NCI-H187 treated with DMSO at 0.1 percent for 48 hours (cell line): ENCODE measurements around the gene TLL1.
A peak's percentile ranks its signal among the peaks of the same experiment; 100 is the strongest.

Experiments used
- DNase-seq: peaks from one replicate; lab custom pipeline; 2025; lab: John Stamatoyannopoulos, UW

The TLL1 gene

DNA sequence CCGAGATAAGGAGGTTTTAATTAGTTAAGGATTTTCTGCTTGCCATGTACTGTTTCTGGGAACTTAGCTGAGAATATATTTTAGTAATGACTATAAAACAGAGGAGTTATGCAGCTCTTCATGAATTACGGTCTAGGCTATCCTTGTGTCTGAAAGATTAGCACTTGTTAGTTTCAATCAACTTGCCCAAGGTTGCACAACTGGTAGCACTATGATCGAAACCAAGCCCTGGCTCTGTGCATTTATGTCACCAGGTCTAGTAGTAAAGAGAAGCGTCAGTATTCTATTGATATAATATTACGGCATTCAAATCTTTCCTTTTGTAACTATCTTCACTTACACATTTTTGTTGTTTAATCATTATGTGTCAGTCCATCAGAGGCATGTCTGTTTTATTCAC, 176.0 kb downstream of the TLL1 start:
- DNase-seq, result no peak

DNA sequence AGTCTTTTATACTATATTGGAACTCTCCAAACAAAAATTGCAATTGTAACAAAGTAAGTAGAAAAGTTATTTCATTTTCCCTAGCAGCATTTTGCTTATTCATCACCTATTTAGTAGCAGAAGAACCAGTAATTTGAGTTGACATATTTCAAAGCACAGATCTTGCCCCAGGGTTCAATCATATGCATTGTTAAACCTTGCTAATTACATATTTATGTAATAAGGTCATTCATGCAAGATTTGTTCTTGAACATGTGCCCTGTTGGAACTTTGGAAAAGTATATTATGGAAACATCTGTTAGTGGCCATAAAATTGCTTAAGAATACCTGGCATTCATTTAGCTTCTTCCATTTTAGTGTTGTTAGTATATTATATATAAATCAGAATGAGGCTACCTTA, 191.7 kb downstream of the TLL1 start:
- DNase-seq, result no peak

DNA sequence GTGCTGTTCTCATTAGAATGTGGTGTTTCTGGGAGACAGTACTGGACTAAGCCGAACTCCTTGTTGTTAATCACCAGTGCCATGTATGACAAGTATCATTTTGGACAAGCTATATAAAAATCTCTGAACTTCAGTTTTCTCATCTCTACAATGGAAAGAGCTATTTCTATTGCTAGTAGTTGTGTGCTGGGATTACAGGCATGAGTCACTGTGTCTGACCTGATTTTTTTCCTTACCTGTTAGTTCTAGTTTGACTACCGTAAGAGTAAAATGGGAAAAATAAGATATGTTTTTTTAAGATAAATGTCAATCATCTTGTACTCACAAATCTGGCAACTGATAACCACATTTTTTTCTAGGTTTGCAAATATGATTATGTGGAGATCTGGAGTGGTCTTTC, 192.3 kb downstream of the TLL1 start:
- no peak for DNase-seq

DNA sequence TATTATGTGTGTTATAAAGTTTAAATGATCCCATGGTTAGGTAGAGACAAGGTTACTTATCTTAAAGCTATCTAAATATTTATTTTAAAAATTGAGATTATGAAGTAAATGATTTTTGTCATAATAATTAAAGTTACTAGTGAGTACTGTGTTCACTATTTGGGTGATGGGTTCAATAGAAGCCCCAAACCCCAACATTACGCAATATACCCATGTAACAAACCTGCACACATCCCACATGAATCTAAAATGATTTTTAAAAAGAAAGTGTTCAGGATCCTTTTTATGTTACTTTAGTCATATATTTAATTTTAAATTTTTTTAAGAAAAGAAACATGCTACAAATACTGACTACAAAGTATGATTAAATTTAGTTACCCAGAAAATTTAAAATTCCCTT, 193.9 kb downstream of the TLL1 start:
- DNase-seq, result no peak

DNA sequence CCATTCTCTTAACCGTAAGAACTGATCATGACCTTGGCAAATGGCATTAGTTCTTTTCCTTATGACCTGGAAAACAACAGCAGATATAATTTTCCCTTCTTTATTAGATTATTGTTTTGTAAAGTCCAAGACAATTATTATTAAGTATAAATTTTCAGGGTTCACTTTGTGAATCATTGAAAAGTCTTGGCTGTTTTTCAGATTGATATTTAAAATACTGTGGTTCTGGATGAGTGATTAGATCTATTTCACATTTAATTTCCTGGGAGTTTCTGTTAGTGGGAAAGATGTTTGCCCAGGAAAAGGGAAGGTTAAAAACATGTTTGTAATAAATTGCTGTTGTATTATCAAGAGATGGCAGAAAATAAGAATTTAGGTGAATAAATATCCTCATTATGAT, 194.9 kb downstream of the TLL1 start:
- no peak for DNase-seq

DNA sequence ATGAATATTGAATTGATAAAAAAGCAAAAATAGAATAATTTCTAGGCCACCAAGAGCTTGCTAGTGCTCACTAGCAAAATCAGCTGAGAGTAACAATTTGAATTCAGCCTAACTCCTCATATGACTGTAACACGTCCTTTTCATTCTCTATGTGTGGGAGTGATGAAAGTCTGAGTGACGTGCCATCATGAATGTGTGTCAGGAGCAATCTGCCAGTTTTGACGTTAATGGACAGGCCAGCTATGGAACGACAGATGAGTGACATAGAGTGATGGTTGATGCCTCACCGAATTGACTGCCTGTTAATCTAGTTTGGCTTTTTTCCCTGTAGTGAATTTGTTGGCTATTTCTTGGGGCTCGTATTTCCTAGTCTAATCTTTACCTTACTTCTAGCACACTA, 200.7 kb downstream of the TLL1 start:
- DNase-seq, result no peak

DNA sequence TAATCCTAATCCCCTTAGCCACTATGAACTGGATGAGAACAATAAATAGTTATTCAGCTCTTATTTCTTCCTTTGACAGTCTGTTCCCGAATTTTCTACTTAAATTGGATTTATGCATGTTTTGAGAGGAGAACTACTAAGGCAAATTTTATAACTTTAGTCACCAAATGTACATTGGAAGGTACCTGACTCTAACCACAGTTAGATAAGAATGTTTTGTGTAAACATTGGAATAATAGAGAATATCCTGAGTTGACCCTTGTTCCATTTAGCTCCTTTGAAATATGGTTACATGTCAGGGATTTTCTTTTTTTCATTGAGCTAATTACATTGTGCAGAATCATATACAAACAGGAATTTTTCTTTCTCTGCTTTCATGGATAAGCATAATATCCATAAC, 202.6 kb downstream of the TLL1 start:
- DNase-seq, result no peak

DNA sequence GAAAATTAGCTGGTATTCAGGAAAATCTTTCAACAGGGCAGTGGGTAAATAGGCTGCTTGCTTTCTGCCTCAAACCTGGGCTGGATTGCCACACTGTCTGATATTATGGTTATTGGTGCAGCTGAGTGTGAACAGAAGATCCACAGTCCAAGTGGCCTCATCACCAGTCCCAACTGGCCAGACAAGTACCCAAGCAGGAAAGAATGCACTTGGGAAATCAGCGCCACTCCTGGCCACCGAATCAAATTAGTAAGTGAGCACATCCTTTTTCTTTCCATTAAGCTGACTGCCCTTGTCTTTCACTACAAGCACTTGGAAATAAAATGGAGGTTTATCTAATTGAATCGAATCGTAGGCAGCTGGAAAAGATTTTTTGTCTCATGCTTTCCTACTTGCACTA, 204.7 kb downstream of the TLL1 start:
- DNase-seq, result no peak

DNA sequence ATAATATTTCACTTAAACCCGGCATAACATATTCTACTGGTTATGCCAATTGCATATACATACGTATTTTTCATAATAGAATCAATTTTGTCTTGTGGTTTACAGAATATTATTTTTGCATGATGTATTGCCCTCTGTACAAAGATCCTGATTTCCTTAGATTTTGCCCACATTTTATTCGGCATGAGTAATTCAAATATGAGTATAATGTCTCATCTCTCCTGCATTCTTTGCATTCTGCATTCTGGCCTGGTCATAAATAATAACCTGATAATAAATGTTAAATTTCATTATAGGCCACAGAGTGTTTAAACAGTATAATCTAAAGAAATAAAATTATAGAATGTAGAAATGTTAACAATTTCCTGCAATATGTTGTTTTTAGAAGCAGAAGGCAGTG, 205.3 kb downstream of the TLL1 start:
- DNase-seq, result no peak

DNA sequence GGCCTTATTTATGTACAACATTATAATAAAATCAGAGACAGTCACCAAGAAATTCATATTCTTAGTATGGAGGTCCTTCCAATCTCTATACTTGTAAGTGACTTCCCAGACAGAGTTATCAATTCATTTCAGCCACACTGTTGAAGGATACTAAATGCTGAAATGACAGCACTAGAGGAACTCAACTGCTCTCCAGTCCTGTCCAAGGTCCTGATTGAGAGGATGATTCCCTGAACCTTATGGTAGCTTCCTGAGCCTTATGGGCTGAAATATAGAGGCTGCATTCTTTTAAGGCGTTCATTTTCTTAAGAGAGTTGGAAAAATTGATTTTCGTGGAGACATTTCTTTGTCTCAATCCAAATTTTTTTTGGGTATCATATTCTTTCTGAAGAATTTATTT, 205.9 kb downstream of the TLL1 start:
- DNase-seq, result no peak

DNA sequence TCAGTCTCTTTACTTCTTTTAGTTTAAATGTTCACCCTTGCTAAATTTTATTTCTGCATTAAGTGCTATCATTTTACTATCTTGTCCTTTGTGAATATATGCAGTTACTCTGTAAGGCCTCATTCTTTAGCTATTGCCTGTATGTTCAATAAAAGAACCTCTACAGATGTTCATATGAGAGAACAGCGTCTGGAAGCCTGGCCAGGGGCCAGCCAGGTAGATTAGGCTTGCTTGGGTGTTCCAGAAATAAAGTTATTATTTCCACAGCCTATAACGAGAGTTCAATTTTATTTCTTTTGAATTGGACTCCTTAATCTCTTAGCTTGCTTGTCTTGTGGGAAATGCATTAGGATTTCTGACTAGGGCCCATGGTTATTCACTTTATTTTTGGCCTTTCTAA, 214.5 kb downstream of the TLL1 start:
- no peak for DNase-seq

DNA sequence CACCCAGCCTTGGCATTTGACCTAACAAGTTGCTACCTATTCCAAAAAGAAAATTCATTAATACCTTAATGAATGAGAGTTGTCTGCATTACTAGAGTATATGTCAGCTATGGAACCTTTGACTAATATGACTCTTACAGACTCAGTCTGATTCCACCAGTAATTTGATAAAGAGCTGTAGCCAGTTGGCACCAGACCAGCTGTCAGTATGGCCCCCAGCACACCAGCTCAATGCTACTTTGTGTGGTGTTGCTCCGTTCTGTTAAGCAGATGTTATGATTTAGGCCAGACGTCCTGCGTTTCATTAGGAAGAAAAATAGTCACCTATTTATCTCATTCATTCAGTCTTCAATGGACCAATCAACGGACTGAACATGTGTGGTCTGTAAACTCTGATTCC, 215.5 kb downstream of the TLL1 start:
- no peak for DNase-seq

DNA sequence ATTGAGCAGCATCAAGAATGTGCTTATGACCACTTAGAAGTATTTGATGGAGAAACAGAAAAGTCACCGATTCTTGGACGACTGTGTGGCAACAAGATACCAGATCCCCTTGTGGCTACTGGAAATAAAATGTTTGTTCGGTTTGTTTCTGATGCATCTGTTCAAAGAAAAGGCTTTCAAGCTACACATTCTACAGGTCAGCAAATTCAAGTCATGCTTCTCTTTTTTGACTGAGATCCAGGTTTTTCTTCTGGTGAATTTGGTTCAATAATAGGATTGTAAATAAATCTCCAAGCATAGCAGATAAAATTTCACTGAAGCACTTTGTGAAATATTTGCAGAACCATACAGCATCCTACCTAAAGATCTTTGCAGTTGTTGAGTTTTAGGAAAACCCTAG, 218.1 kb downstream of the TLL1 start:
- DNase-seq, result no peak

DNA sequence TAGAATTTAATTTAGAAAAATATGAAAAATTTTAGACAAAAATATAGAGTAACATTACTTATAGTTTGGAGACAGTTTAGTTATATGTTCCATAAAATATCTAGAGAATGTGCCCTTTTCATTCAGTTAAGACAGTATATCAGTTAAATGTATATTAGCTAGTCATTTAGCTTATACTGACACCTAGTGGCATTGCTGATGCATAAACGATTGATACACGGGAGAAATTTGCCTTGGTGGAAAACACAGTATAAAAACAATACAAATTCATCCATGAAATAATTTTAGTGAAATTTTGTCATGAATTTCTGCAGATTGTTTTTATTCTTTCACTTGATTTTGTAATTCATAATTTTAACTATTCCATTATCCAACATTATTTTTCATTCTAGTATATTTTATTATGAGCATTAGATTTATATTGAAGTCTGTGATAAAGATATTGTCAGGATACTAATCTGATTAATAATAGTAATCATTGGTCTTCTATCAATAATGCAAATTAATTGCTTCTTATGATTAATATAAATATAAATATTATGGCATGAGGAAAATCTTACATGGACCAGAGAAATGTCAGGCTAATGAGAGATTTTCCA, 219.0 kb downstream of the TLL1 start:
- DNase-seq, result peak; percentile 0

DNA sequence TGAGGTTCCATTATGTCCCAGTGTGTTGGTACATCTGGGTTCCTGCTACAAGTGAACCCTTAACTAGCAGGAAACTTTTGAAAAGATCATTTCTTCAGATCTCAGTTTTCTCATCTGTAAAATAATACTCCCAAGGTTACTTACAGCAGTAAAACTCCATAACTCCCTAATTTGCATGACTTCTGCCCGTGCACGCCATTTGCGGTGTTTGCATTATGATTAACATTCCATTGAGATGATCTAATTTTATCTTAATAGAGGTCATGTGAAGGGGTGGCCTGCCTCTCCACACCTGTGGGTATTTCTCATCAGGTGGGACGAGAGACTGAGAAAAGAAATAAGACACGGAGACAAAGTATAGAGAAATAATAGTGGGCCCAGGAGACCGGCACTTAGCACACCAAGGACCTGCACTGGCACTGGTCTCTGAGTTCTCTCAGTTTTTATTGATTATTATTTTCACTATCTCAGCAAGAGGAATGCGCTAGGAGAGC, 219.8 kb downstream of the TLL1 start:
- no peak for DNase-seq

DNA sequence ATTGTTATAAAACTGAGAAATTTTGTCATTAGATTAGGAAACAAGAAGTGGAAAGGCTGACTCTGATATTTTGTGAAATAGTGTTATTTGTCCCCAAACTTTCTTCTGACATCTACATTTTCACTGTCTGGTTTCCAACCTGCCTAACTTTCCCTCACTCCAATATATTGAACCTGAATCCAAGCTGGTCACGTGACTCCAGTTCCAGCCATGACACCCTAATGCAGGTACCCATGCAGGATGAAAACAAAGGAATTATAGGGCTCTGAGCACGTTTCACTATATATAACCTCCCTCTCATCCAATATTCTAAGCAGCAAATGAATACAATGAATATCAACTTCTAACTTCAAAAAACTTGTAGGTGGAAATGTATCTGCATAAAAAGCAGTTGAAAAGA, 231.6 kb downstream of the TLL1 start:
- no peak for DNase-seq

DNA sequence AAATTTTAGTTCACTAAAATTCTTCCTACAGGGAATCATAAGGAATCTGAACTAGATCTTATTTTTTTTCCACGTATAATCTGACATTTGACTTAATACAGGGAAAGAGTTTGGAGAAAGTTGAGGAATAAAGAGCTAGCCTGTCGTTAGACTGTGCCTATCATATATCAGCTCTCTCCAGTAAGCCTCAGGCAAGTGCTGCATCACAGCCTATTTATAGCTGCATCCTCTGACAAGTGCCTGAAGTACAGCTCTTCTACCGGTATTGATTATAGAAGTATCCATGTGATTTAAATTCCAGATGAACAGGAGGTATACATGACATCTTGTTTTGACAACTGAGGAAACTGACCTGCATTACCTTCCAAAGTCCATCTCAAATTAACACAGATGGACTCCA, 248.9 kb downstream of the TLL1 start:
- no peak for DNase-seq

DNA sequence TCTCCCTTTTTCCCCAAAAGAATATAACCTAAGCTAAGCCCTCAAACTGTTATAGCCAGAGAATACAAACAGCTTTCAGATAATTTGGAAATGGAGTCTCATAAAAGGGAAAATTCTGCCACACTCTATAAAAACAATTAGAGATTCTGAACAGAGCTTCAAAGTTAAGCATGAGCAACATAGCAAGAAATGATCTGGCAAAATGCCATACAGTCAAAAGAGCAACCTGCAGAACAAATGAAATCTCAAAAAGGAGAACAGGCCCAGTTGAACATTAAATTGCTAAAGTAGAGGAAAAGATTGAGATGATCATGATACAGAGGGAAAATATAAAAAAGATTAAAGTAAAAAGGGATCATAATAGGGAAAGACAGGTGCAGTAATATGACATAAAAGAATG, 250.5 kb downstream of the TLL1 start:
- no peak for DNase-seq

DNA sequence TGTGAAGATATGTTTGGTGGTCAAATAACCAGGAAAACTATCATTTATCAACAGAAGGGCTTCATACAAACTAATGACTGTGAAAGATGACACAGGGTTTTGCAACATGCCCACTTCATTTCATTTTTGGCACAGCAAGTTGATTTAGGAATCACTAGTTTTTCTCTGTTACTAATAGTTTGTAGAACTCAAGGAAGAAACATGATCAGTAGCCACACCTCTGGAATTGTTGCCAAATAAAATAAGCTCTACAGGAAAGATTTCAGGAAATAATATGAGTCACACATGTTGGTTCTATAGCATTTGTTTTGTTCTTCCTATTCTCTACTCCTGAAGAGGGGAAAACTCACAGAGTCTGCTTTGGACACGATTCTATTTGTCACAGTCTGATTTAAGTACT, 255.4 kb downstream of the TLL1 start:
- DNase-seq, result no peak

DNA sequence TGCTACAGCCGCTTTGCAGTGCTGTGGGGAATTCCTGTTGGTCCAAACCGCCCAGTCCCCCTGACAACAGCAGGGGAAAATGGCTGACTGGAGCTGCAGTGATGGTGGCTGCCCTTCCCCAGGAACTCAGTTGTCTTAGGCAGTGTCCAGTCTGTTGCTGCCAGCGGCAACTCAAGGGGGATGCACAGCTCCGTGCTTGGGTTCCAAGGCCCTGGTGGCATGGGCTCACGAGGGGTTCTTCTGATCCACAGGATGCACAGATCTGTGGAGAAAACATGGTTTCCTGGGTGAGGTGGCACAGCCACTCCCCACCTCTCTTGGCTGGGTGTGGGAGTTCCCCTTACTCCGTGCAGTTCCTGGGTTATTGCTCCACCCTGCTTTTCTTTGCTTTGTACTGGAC, 261.2 kb downstream of the TLL1 start:
- no peak for DNase-seq

DNA sequence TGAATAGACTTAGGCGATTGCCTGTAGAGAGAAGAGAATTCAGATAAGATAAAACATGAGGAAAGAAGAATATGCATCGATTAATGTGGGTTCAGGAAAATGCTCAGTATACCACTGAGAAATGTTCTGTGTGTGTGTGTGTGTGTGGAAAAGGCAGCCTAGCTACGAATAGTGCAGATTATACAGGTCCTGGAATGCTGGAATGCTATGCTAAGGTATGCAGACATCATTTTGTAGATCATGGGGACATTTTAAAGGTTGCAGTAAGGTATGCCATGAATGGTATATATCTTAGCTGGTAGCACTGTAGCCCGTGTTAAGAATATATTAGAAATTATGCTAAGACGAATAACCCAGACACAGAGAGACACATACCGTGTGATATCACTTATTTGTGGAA, 267.9 kb downstream of the TLL1 start:
- DNase-seq, result no peak

DNA sequence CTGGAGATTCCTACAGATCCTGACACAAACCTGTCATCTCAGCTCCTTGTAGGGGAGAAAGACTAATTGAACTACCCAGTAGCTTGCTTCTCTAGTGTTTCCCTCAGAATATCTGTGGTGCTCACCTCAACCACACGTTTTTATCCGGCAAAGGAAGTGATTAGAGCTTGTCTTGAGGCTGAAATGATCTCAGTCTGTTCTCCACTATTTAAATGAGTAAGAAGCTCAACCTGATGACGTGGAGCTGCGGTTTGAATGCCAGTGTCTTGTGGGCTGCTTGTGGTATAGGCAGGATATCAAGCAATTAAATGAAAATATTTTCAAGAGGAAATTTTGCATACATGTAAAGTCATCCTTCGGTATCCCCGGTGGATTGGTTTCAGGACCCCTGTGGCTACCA, 270.2 kb downstream of the TLL1 start:
- no peak for DNase-seq

DNA sequence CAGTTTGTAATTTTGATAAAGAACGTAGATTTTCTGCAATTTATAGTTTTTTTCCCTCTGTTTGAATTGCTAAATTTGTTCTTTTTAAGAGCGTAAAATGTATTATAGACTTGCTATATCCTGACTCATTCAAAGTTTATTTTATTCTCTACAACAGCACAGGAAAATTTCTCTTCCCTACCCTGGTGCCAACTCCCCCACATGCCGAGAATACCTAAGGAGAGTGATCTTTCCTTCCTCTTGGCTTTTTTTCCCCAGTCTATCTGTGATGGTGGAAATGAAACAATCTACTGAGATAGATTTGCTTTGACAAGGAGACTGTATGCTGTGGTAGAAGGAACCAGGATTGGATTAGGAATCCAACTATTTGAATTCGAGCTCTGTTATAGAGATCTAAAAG, 271.6 kb downstream of the TLL1 start:
- no peak for DNase-seq

DNA sequence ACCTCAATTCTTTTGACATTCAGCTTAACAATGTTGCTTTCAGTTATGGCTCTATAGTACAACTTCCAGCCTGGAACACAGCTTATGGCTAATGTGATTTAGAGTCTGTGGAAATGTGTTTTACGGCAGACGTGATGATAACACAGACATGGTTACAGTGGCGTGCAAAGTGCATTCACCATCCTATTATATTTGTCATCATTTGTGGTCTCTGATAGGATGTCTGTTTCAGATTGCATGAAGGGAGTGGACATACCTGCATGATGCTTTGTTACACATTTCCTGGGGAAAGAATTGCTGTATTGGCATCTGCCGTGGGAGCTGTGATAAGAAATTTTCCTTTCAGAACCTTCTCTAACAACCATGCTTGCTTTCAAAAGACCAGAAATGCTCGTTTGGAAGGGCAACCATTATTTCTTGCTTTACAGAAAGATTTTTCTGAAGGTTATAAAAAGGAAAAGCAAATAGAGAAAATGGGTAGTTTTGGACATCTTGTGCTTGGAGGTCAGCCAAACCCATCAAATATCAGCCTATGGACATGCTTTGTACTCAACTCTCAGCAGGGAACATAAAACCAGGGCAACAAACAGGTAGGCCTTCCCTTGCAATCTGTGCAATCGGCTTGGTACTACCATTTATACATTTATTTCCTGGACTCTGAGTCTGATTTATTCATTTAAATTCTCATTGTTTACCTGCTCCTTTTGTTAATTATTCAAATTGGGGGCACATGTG, 273.9 kb downstream of the TLL1 start:
- DNase-seq, result no peak
